ENCODE measurements around the gene SCP2. TPM values are rescaled to one million over a fixed set of nuclear protein-coding genes. Genes with fewer than 3 reads are reported as not detected.
A peak's percentile ranks its signal among the peaks of the same experiment; 100 is the strongest.

Gene SCP2
- total and polyA plus RNA-seq, 7 donors = 49.3 to 96.9 (median 88.3) TPM

DNA sequence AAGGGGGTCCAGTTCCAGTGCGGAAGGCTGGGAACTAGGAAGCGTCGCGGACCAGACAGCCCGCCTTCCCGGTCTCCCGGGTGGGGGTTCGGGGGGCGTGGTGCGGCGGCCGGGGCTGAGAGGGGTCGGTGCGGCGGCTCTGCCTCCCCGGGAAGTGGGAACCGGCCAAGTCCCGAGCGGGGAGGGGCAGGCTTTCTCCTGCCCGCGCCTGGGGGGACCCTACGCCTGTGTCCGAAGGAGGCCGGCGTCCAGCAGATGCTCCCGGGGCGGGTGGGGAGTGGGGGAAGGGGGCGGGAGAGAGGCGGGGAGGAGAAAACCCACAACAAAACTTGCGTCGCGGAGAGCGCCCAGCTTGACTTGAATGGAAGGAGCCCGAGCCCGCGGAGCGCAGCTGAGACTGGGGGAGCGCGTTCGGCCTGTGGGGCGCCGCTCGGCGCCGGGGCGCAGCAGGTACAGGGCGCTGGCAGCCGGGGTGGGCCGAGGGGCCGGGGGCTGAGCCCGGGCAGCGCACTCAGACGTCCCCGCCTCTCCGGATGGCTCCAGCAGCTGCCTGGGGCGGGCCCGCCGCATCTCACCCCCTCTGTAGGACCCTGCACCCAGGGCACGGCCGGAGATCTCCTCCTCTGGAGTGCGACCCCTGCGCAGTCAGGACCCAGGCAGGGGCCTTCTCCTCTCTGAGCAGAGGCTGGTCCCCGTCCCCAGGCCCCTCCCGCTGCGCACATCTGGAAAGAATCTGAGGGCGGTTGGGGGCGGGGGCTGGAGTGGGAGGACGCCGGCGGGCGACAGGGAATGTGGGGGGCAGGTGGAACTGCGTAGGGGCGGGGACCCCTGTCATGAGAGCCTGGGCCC is 135.0 kb downstream of the SCP2 start, which contains the start of gene PODN:
TSS of gene PODN (plus strand) at position 355 of the 849 bp plus-strand sequence. CDS start 7,643 bp downstream, outside the sequence.
- 1 to 2% (median 1%) methylated on average over 37 to 73 of the region's 73 CpGs for WGBS, 3 donors
- no peak for TF ChIP-seq CTCF (IDR thresholded peaks at IDR 0.05)
- Histone ChIP-seq H3K4me3 (peak within 1 kb of the TSS; percentile 67), H3K9me3 (no peaks in the 10 kb centered on the region), H3K36me3 (ENCODE audit: insufficient read depth in 1 of 2, low read depth in 1 of 2) (no peaks in the 10 kb centered on the region), H3K4me1 (peaks cover 7% of the 10 kb centered on the region), H3K27me3 (ENCODE audit: insufficient read depth in 3 of 3, low read length in 2 of 3) (peaks cover 0 to 36% (median 5%) of the 10 kb centered on the region in 3 donors), H3K27ac (peak within 1 kb of the TSS; percentile 27)
- ATAC-seq = peak; percentile 30 to 56 (median 41)
- DNase-seq = peak; percentile 71 to 74
- intact Hi-C loops (cut with DNase I) = no loop called here

DNA sequence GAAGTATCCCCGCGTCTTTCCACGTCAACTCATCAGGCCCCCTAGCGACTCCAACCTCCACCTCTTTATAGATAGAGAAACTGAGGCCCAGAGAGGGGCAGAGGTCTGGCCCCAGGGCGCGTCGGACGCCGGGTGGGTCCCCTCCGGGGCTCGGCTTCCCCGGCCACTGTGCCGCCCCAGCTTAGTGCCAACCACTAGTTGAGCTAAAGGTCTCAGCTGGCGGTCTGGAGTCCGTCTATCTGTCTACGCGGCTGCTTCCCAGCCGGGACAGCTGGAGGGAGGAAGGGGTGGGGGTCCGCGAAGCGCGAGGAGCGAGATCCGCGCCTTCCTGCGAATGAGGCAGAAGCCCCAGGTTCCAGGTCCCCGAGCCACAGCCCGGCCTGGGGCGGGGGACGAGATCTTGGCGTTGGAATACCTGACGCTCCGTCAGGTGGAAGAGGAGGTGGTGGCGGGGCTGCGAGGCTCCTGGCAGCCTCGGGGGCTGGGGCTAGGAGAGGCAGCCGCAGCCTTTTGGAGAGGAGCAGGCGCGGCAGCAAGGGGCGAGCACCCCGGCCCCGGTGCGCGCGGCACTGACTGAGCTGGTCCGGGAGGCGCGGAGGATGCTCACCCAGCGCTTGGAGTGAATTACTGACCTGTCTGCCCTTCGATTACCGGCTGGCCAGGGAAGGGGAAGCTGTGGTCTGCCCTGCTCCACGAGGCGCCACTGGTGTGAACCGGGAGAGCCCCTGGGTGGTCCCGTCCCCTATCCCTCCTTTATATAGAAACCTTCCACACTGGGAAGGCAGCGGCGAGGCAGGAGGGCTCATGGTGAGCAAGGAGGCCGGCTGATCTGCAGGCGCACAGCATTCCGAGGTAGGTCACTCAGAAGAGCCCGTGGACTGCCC is 135.9 kb downstream of the SCP2 start:
- DNase-seq = no peak
- Histone ChIP-seq H3K9me3 (no peaks in the 10 kb centered on the region), H3K4me3 (peak overlapping the region; percentile 67), H3K27me3 (ENCODE audit: insufficient read depth in 3 of 3, low read length in 2 of 3) (peaks cover 0 to 36% (median 5%) of the 10 kb centered on the region in 3 donors), H3K4me1 (peaks cover 7% of the 10 kb centered on the region), H3K27ac (no peak overlapping the region), H3K36me3 (ENCODE audit: insufficient read depth in 1 of 2, low read depth in 1 of 2) (no peaks in the 10 kb centered on the region)
- WGBS, 3 donors = 26 to 35% (median 34%) methylated on average over 55 to 61 of the region's 61 CpGs
- ATAC-seq = peak in 2 of 4 donors; percentile 5 to 15
- intact Hi-C loops (cut with DNase I) = no loop called here
- TF ChIP-seq CTCF (IDR thresholded peaks at IDR 0.05) = no peak

- intact Hi-C loops (cut with DNase I) = no loop called here
- WGBS, 3 donors = 90 to 92% (median 91%) methylated on average over 9 of the region's 9 CpGs
- DNase-seq = no peak
- Histone ChIP-seq H3K4me3 (peak overlapping the region; percentile 67), H3K27ac (no peak overlapping the region), H3K9me3 (no peaks in the 10 kb centered on the region), H3K4me1 (peaks cover 7% of the 10 kb centered on the region), H3K36me3 (ENCODE audit: insufficient read depth in 1 of 2, low read depth in 1 of 2) (no peaks in the 10 kb centered on the region), H3K27me3 (ENCODE audit: insufficient read depth in 3 of 3, low read length in 2 of 3) (peaks cover 0 to 36% (median 5%) of the 10 kb centered on the region in 3 donors)
- no peak for ATAC-seq
- TF ChIP-seq CTCF (IDR thresholded peaks at IDR 0.05) = no peak
Measured at GRCh38 chr1:53063744-53064515, 136.9 kb downstream of the SCP2 start.

- H3K27ac ChIP-seq = no peak overlapping the region
- H3K4me3 ChIP-seq = no peak overlapping the region
- WGBS, 3 donors = 93 to 98% (median 96%) methylated on average over 7 of the region's 7 CpGs
- H3K27me3 ChIP-seq (ENCODE audit: insufficient read depth in 3 of 3, low read length in 2 of 3) = peaks cover 0 to 32% (median 5%) of the 10 kb centered on the region in 3 donors
- no peaks in the 10 kb centered on the region for H3K36me3 ChIP-seq (ENCODE audit: insufficient read depth in 1 of 2, low read depth in 1 of 2)
- TF ChIP-seq CTCF (IDR thresholded peaks at IDR 0.05) = no peak
- intact Hi-C loops (cut with DNase I) = loop anchor here in 1 of 2 donors (5.0 kb wide), 1 partner anchor 168 kb away; no protein-coding TSS in a partner anchor
- H3K4me1 ChIP-seq = peaks cover 7% of the 10 kb centered on the region
- H3K9me3 ChIP-seq = no peaks in the 10 kb centered on the region
- DNase-seq (no peak), ATAC-seq (no peak)
Measured at GRCh38 chr1:53065391-53065790, 138.3 kb downstream of the SCP2 start.
